ENCODE data around the gene DYSF.
"Not testable (repeated sequence)": the region's sequence is repeated elsewhere in the genome, so short reads cannot be mapped to it uniquely, and the experiment has no call there.

GRCh38 chr2:71491551-71491950 lies 38.2 kb downstream of the DYSF start:
- TF ChIP-seq CTCF, EP300 (IDR thresholded peaks at IDR 0.05): not testable (repeated sequence)
